Inferior parietal cortex (tissue), 1 donor: ENCODE measurements around the gene TPK1.

Experiments
- DNase-seq: peaks from one replicate; pipeline ENCODE4 v3.0.0-alpha.2; 2016; ENCODE audit errors: extremely low spot score

The TPK1 gene

GRCh38 chr7:144723301-144723700, 112.6 kb downstream of the TPK1 start:
- DNase-seq = no peak

GRCh38 chr7:144720710-144721109, 115.1 kb downstream of the TPK1 start:
- DNase-seq = no peak

GRCh38 chr7:144720149-144720548, 115.7 kb downstream of the TPK1 start:
- no peak for DNase-seq

GRCh38 chr7:144717720-144718119, 118.1 kb downstream of the TPK1 start:
- no peak for DNase-seq

GRCh38 chr7:144713850-144714249, 122.0 kb downstream of the TPK1 start:
- DNase-seq = no peak

- no peak for DNase-seq
Observed at GRCh38 chr7:144710791-144711190, 125.1 kb downstream of the TPK1 start.

GRCh38 chr7:144709066-144709465, 126.8 kb downstream of the TPK1 start:
- no peak for DNase-seq

- no peak for DNase-seq
Observed at GRCh38 chr7:144691240-144691639, 144.6 kb downstream of the TPK1 start.

GRCh38 chr7:144682581-144683280, 153.1 kb downstream of the TPK1 start:
- no peak for DNase-seq

- DNase-seq = no peak
Observed at GRCh38 chr7:144676492-144676891, 159.4 kb downstream of the TPK1 start.

GRCh38 chr7:144674550-144674949, 161.3 kb downstream of the TPK1 start:
- DNase-seq = no peak

GRCh38 chr7:144672869-144673268, 163.0 kb downstream of the TPK1 start:
- no peak for DNase-seq

GRCh38 chr7:144671429-144671828, 164.4 kb downstream of the TPK1 start:
- DNase-seq = no peak

- peak; percentile 40 for DNase-seq
Observed at GRCh38 chr7:144670218-144670617, 165.6 kb downstream of the TPK1 start.

GRCh38 chr7:144668503-144668902, 167.3 kb downstream of the TPK1 start:
- no peak for DNase-seq

- no peak for DNase-seq
Observed at GRCh38 chr7:144665689-144666381, 170.0 kb downstream of the TPK1 start.

GRCh38 chr7:144659211-144659610, 176.6 kb downstream of the TPK1 start:
- no peak for DNase-seq

- DNase-seq = no peak
Observed at GRCh38 chr7:144656965-144657517, 178.8 kb downstream of the TPK1 start.

- no peak for DNase-seq
Observed at GRCh38 chr7:144653449-144653848, 182.4 kb downstream of the TPK1 start.

- no peak for DNase-seq
Observed at GRCh38 chr7:144650439-144650838, 185.4 kb downstream of the TPK1 start.

- DNase-seq = no peak
Observed at GRCh38 chr7:144649120-144649519, 186.7 kb downstream of the TPK1 start.

- DNase-seq = no peak
Observed at GRCh38 chr7:144641389-144642044, 194.3 kb downstream of the TPK1 start.

- DNase-seq = no peak
Observed at GRCh38 chr7:144632724-144633123, 203.1 kb downstream of the TPK1 start.
